Hepatocyte (in vitro differentiated cells): ENCODE data around the gene LMLN.

Experiments
- EZH2 ChIP-seq: fragments of 200-600 bp; sonication (generic); IDR thresholded peaks from 2 replicates; pipeline ENCODE4 v1.6.1; 2016; ENCODE audit warnings: antibody characterized with exemption, mild to moderate bottlenecking, borderline replicate concordance
- EZH2phosphoT487 ChIP-seq: fragments of 200-600 bp; sonication (generic); IDR thresholded peaks from one replicate; pipeline ENCODE4 v1.6.1; 2018; ENCODE audit warnings: antibody characterized with exemption, mild to moderate bottlenecking, low read depth, moderate library complexity; ENCODE audit not compliant: unreplicated experiment, severe bottlenecking
- TF ChIP-seq, protein P1 (sequence below): fragments of 200-600 bp; sonication (generic); IDR thresholded peaks from 2 replicates; pipeline ENCODE4 v1.5.1; 2016; ENCODE audit warnings: antibody characterized with exemption, mild to moderate bottlenecking; ENCODE audit not compliant: poor library complexity

DNA sequence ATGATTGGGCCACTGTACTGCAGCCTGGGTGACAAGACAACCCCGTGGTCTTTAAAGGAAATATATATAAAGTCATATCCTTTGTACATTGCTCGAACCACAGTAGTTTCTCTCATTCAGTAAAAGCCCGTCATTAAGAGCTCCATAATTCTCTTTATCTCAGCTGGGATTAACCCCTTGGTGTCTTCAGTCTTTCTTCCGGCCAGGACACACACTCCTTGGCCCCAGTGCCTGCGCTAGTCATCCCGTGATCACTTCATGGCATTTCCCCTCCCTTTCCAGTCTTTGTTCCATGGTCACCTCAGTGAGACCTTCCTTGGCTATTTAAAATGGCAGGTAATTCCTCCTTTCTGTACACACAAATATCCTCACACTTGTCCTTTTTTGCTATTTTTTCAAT lies 6.7 kb upstream of the LMLN start:
- TF ChIP-seq EZH2 (no peak), EZH2phosphoT487 (no peak)
- TF ChIP-seq, protein P1, sequence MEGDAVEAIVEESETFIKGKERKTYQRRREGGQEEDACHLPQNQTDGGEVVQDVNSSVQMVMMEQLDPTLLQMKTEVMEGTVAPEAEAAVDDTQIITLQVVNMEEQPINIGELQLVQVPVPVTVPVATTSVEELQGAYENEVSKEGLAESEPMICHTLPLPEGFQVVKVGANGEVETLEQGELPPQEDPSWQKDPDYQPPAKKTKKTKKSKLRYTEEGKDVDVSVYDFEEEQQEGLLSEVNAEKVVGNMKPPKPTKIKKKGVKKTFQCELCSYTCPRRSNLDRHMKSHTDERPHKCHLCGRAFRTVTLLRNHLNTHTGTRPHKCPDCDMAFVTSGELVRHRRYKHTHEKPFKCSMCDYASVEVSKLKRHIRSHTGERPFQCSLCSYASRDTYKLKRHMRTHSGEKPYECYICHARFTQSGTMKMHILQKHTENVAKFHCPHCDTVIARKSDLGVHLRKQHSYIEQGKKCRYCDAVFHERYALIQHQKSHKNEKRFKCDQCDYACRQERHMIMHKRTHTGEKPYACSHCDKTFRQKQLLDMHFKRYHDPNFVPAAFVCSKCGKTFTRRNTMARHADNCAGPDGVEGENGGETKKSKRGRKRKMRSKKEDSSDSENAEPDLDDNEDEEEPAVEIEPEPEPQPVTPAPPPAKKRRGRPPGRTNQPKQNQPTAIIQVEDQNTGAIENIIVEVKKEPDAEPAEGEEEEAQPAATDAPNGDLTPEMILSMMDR: no peak
